Fibroblast of mammary gland (primary cell): ENCODE measurements around the gene C16orf86.

Source experiments
- DNase-seq: peaks from one replicate; pipeline ENCODE4 v3.0.0-alpha.2; 2010; ENCODE audit warnings: low read depth
- H3K4me3 ChIP-seq: 2 replicates; pipeline ENCODE4 v1.5.1; 2011; ENCODE audit warnings: low read depth, mild to moderate bottlenecking, low read length, moderate library complexity; ENCODE audit not compliant: control insufficient read depth
- TF ChIP-seq, protein P1 (sequence below): conservative IDR thresholded peaks from 2 replicates; pipeline ENCODE4 v1.5.1; 2011; ENCODE audit warnings: low read depth, low read length, inconsistent platforms; ENCODE audit not compliant: control insufficient read depth, insufficient read depth

C16orf86 gene

DNA sequence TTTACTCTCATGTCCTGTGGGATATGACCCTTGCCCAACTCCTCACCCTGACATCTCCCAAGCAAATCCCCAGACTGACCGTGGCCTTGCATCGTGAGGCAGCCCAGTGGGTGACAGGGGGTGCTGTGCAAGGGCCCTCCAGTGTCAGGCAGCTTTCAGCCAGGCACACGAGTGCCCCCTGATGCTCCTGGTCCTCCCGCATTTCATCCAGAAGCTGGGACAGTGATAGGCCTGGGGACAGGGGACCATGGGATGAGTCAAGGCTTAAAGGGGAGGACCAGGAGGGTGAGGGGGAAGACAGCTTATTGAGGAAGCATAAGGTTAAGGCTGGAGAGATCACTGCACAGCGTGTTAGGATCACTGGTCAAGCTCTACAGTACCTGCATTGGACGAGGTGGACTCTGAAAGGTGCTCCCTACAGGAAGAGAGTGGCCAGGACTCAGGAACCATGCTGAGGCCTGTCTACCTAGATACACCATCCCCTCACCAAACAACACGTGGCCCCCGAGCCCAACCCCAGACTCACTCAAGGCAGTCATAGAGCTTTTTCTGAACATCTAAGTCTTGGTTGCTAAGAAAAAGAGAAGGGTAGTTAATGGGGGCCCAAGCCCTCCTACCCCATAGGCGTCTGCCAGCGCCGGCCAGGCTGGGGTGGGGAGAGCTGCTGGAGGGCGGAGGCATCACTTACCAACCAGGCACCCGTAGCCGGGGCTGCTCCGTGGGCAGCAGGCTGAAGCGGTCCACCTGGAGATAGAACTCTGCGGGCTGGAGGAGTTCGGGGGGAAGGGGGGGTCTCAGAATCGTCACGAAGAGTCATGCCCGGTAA, 7.6 kb upstream of the C16orf86 start:
- peak overlapping the region; percentile 86 for H3K4me3 ChIP-seq
- TF ChIP-seq, protein P1, sequence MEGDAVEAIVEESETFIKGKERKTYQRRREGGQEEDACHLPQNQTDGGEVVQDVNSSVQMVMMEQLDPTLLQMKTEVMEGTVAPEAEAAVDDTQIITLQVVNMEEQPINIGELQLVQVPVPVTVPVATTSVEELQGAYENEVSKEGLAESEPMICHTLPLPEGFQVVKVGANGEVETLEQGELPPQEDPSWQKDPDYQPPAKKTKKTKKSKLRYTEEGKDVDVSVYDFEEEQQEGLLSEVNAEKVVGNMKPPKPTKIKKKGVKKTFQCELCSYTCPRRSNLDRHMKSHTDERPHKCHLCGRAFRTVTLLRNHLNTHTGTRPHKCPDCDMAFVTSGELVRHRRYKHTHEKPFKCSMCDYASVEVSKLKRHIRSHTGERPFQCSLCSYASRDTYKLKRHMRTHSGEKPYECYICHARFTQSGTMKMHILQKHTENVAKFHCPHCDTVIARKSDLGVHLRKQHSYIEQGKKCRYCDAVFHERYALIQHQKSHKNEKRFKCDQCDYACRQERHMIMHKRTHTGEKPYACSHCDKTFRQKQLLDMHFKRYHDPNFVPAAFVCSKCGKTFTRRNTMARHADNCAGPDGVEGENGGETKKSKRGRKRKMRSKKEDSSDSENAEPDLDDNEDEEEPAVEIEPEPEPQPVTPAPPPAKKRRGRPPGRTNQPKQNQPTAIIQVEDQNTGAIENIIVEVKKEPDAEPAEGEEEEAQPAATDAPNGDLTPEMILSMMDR, result no peak
- DNase-seq, result no peak

DNA sequence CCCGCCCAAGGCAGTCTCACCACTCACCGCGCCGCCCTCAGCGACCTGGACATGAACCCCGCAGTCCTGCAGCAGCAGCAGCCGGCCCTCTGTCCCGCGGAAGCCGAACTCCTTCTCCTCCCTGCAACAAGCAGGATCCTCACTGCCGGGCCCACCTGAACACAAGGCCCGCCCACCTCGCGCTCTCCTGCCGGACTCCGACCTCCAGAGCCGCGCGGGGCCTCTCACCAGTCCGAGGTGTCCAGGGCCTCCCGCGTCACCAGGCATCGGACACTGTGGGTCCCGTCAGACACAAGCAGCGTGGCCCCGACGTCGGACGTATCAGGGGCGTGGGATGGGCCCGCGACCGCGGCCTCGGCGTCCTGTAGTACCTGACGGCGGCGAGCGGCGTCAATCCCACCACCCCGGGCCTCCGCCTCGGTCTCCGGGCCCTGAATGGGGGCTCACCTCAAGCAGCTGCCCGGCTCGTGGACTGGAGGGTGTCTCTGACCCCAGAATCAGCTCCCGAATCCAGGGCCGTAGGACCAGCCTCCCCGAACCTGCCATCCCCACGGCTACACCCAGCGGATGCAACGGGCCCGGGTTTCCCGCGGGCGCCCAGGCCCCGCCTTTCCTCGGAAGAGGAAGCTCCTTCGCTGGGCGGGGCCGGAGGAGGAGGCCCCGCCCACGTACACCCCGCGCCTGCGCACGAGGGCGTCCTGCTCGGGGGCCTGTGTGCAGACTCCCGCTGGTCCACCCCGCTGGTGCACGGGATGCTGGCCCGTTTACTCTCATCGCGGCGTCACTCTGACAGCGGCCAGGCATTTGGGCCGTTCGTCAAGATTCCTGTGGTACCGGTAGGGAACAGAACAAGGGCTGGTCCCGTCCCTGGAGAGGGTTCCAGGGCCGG, 6.7 kb upstream of the C16orf86 start, which contains the start of gene ACD:
Gene ACD (minus strand): TSS at position 586 of the 889 bp plus-strand sequence. CDS start 40 bp downstream, at position 546.
- peak; percentile 83 for DNase-seq
- TF ChIP-seq, protein P1, result no peak
- peak within 1 kb of the TSS; percentile 86 for H3K4me3 ChIP-seq

DNA sequence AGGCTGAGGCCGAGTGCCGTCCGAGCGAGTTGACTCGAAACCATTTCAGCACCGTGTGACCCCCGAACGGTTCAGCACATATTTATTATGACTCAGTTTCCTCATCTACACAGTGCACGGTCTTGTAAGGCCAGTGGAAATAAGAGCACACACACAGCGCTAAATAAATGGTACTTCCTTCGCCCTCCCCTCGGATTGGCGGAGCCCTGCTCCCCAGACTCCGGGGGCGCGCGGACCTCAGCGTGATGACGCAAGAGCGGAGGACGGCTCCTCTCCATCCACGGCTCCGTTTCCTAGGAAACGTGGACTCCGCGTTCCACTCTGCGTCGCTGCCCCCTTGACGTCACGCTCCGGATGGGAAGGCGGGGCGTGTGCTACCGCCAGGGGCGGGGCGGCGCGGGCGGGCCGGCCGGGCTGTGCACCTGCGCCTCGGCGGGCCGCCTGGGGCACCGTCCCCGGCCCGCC, 6.0 kb upstream of the C16orf86 start, which contains the start of gene PARD6A:
Gene PARD6A (plus strand): TSS at position 397 of the 465 bp plus-strand sequence. CDS start 79 bp downstream, outside the sequence.
- H3K4me3 ChIP-seq, result peak within 1 kb of the TSS; percentile 86
- peak; percentile 96 for DNase-seq
- TF ChIP-seq, protein P1, result no peak

DNA sequence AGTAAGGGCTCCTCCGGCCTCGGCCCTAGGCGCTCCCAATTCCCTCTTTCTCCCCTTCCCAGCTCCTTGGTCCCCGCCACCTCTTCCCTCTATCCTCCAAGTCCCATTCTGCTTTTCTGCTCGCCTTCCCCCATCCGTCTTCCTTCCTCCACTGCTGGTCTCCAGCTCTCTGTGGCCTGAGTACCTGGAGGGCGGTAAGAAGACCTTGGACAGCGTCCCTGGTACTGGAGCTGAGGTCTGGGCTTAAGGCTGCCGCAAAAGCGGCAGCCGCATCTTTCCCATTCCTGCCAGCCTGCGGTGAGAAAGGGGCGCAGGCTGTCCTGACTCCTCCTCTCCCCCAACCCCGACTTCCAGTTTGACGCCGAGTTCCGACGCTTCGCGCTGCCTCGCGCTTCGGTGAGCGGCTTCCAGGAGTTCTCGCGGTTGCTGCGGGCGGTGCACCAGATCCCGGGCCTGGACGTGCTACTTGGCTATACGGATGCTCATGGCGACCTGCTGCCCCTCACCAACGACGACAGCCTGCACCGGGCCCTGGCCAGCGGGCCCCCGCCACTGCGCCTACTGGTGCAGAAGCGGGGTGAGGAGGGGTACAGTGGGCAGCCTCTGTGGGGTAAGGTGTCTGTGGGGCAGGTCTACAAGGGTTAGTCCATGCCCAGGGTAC, 5.4 kb upstream of the C16orf86 start:
- H3K4me3 ChIP-seq, result peak overlapping the region; percentile 42
- TF ChIP-seq, protein P1, result no peak
- peak; percentile 28 for DNase-seq

DNA sequence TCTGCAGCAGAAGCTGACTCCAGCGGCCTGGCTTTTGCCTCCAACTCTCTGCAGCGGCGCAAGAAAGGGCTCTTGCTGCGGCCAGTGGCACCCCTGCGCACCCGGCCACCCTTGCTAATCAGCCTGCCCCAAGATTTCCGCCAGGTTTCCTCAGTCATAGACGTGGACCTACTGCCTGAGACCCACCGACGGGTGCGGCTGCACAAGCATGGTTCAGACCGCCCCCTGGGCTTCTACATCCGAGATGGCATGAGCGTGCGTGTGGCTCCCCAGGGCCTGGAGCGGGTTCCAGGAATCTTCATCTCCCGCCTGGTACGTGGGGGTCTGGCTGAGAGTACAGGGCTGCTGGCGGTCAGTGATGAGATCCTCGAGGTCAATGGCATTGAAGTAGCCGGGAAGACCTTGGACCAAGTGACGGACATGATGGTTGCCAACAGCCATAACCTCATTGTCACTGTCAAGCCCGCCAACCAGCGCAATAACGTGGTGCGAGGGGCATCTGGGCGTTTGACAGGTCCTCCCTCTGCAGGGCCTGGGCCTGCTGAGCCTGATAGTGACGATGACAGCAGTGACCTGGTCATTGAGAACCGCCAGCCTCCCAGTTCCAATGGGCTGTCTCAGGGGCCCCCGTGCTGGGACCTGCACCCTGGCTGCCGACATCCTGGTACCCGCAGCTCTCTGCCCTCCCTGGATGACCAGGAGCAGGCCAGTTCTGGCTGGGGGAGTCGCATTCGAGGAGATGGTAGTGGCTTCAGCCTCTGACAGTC, 4.5 kb upstream of the C16orf86 start:
- TF ChIP-seq, protein P1, result no peak
- H3K4me3 ChIP-seq, result no peak overlapping the region
- no peak for DNase-seq
